Heart left ventricle (tissue), 13 donors: ENCODE results near the gene DOCK4.

ENCODE experiments used
- CTCF ChIP-seq, 12 donors: fragments of 200-600 bp; sonication (generic) in 4 of 12; IDR thresholded peaks; one replicate each; pipeline versions ENCODE4 v1.5.0 to v1.8.0; 2018 to 2022; ENCODE audit warnings: antibody characterized with exemption in 12 of 12, mild to moderate bottlenecking in 5 of 12
- POLR2A ChIP-seq, 2 donors: fragments of 450-650 bp; IDR thresholded peaks; one replicate each; pipeline ENCODE4 v1.6.1; 2017; ENCODE audit warnings: antibody characterized with exemption in 2 of 2, mild to moderate bottlenecking in 2 of 2, moderate library complexity in 2 of 2
- donor health status: ischemic (EF 13 %, LVEDD 7.1; RV severe dilation, severe dysfunction).
- donor health status: DM: no; HTN: yes; CAD: no.
- donor health status: DM: no; HTN: no; CAD: no.
- donor health status: ischemic (EF 25% LVEDD 6.9; RV normal size, moderate dysfunction).
- donor health status: ischemic (EF 25% LVEDD 5.7; RV mildly dilated, moderate dysfunction).
- donor health status: ischemic (EF 35%, LVEDD 5.7; RV mildly dilated, moderate dysfunction).
- donor health status: nonischemic (EF 11% LVEDD 7.7; RV severe dilation, severe dysfunction).
- donor health status: DM: yes; HTN: yes; CAD: no.
- donor health status: PGD.
- donor health status: ischemic (EF 29% LVEDD 5.4; RV normal size, mild dysfunction).
- donor health status: nonischemic (EF 23%, LVEDD 6.1; RV moderate dilation, normal function).

- TF ChIP-seq CTCF (IDR thresholded peaks at IDR 0.05): no peak
- TF ChIP-seq POLR2A (IDR thresholded peaks at IDR 0.05): no peak
Measured at GRCh38 chr7:112186300-112186699, 19.9 kb downstream of the DOCK4 start.
